HepG2 (cell line): ENCODE results near the gene NFKBIL1. TPM values are rescaled to one million over a fixed set of nuclear protein-coding genes. Genes with fewer than 3 reads are reported as not detected.

Experiments used
- ATAC-seq: fragments of 200-7000 bp; cut with Tn5 transposase; 3 replicates; pipeline ENCODE4 v1.9.1; 2020; ENCODE audit warnings: mild to moderate bottlenecking, moderate library complexity
- BruUV-seq: library from RNA; stranded (reverse); fragments of 400-500 nt; replicated peaks from 2 replicates; lab custom pipeline; 2021; lab: Mats Ljungman, UMichigan
- CTCF ChIA-PET: fragments of 300-600 bp; formaldehyde crosslinking; extraction: SDS; loops from one replicate; lab custom pipeline; 2021; ENCODE audit warnings: low total read pairs, inconsistent platforms, low intra/inter-chr PET ratio; lab: Yijun Ruan, JAX
- POLR2A ChIA-PET: fragments of 350-600 bp; sonication (Branson Sonifier 250); formaldehyde crosslinking; loops from one replicate; lab custom pipeline; 2020; ENCODE audit warnings: antibody characterized with exemption, inconsistent platforms; lab: Yijun Ruan, JAX
- DNase-seq: peaks from one replicate; pipeline ENCODE4 v3.0.0-alpha.2; 2015; ENCODE audit warnings: low spot score
- FAIRE-seq: peaks from 3 replicates; lab custom pipeline; 2011; peaks lifted over from hg19 to GRCh38; lab: Jason Lieb, UNC
- H2AFZ ChIP-seq: one replicate; pipeline ENCODE4 v1.6.1; 2011; ENCODE audit warnings: low read length, inconsistent platforms
- H3K27ac ChIP-seq: fragments of 300-600 bp; 3 replicates; pipeline ENCODE4 v1.8.0; 2011; ENCODE audit warnings: mixed run types, mild to moderate bottlenecking, mixed read lengths, low read length, inconsistent platforms; ENCODE audit not compliant: insufficient read depth; ENCODE audit errors: extremely low read length
- H3K27me3 ChIP-seq, 2 experiments: fragments of 200-600 bp in 1 of 2; 2 replicates in 1 of 2; 3 replicates in 1 of 2; pipeline versions ENCODE4 v1.6.0 to v1.8.0; 2011; ENCODE audit warnings: low read length in 2 of 2, mild to moderate bottlenecking in 2 of 2, moderate library complexity in 2 of 2, inconsistent platforms in 1 of 2; ENCODE audit not compliant: insufficient read depth in 2 of 2, control insufficient read depth in 1 of 2
- H3K36me3 ChIP-seq, 2 experiments: fragments of 200-600 bp in 1 of 2; replicated peaks in 1 of 2; 2 replicates in 1 of 2; 3 replicates in 1 of 2; pipeline versions ENCODE4 v1.5.1 to v1.8.0; 2011; ENCODE audit warnings: low read length in 2 of 2, inconsistent platforms in 1 of 2; ENCODE audit not compliant: insufficient read depth in 2 of 2, control insufficient read depth in 1 of 2
- H3K4me1 ChIP-seq: 2 replicates; pipeline ENCODE4 v1.5.1; 2012; ENCODE audit warnings: low read length, inconsistent platforms; ENCODE audit not compliant: insufficient read depth
- H3K4me2 ChIP-seq: 2 replicates; pipeline ENCODE4 v1.6.0; 2011; ENCODE audit warnings: low read depth, low read length, inconsistent platforms
- H3K4me3 ChIP-seq, 3 experiments: fragments of 200-600 bp in 1 of 3; sonication (generic), shearing (Covaris generic) in 1 of 3; replicated peaks in 1 of 3; 2 replicates each; pipeline ENCODE4 v1.5.1; 2011 to 2016; ENCODE audit warnings: low read length in 3 of 3, inconsistent platforms in 2 of 3, low read depth in 2 of 3, mild to moderate bottlenecking in 2 of 3, control low read depth in 1 of 3, mixed read lengths in 1 of 3; ENCODE audit not compliant: insufficient read depth in 1 of 3
- H3K79me2 ChIP-seq: one replicate; pipeline ENCODE4 v1.6.1; 2011; ENCODE audit warnings: low read length, inconsistent platforms; ENCODE audit not compliant: insufficient read depth
- H3K9ac ChIP-seq: 2 replicates; pipeline ENCODE4 v1.6.0; 2011; ENCODE audit warnings: mild to moderate bottlenecking, low read depth, low read length, inconsistent platforms; ENCODE audit not compliant: insufficient read depth
- H3K9me3 ChIP-seq: 2 replicates; pipeline ENCODE4 v1.5.1; 2012; ENCODE audit warnings: mild to moderate bottlenecking, low read length
- H4K20me1 ChIP-seq: 2 replicates; pipeline ENCODE4 v1.6.0; 2011; ENCODE audit warnings: inconsistent platforms, mild to moderate bottlenecking, low read length, moderate library complexity; ENCODE audit not compliant: insufficient read depth
- ARID2 ChIP-seq: sonication (generic); formaldehyde crosslinking; IDR thresholded peaks from 2 replicates; pipeline ENCODE4 v1.8.1; 2022; ENCODE audit warnings: mild to moderate bottlenecking, missing genetic modification reagents, borderline replicate concordance
- ATM ChIP-seq: fragments of 450-650 bp; IDR thresholded peaks from 2 replicates; pipeline ENCODE4 v1.7.1; 2017; ENCODE audit warnings: mild to moderate bottlenecking, borderline replicate concordance
- BRF2 ChIP-seq: sonication (generic); formaldehyde crosslinking; IDR thresholded peaks from 2 replicates; pipeline ENCODE4 v1.8.1; 2022; ENCODE audit warnings: mild to moderate bottlenecking, missing genetic modification reagents
- ELF1 ChIP-seq: sonication (generic); formaldehyde crosslinking; IDR thresholded peaks from 2 replicates; pipeline ENCODE4 v1.4.0; 2020; ENCODE audit warnings: missing genetic modification reagents
- GTF2F1 ChIP-seq: fragments of 150-350 bp; IDR thresholded peaks from 2 replicates; pipeline ENCODE4 v1.6.1; 2014; ENCODE audit warnings: low read length
- KDM1A ChIP-seq: IDR thresholded peaks from 2 replicates; pipeline ENCODE4 v1.6.1; 2016; ENCODE audit warnings: missing compliant biosample characterization
- KIAA2018 ChIP-seq: sonication (generic); formaldehyde crosslinking; IDR thresholded peaks from 2 replicates; pipeline ENCODE4 v1.5.0; 2020; ENCODE audit warnings: mild to moderate bottlenecking, missing genetic modification reagents, borderline replicate concordance
- KLF12 ChIP-seq: sonication (generic); formaldehyde crosslinking; IDR thresholded peaks from 2 replicates; pipeline ENCODE4 v1.4.0; 2020; ENCODE audit warnings: missing genetic modification reagents, borderline replicate concordance
- POLR2A ChIP-seq, 2 experiments: IDR thresholded peaks; 2 replicates each; pipeline ENCODE4 v1.6.1; 2011; ENCODE audit warnings: low read depth in 2 of 2, low read length in 2 of 2, mild to moderate bottlenecking in 1 of 2, moderate library complexity in 1 of 2; ENCODE audit not compliant: insufficient read depth in 1 of 2
- RNF219 ChIP-seq: sonication (generic); formaldehyde crosslinking; IDR thresholded peaks from 2 replicates; pipeline ENCODE4 v1.5.0; 2020; ENCODE audit warnings: mild to moderate bottlenecking, missing genetic modification reagents
- ZNF17 ChIP-seq: sonication (generic); formaldehyde crosslinking; IDR thresholded peaks from 2 replicates; pipeline ENCODE4 v1.5.0; 2020; ENCODE audit warnings: mild to moderate bottlenecking, missing genetic modification reagents
- ZNF451 ChIP-seq: sonication (generic); formaldehyde crosslinking; IDR thresholded peaks from 2 replicates; pipeline ENCODE4 v1.5.0; 2020; ENCODE audit warnings: mild to moderate bottlenecking, missing genetic modification reagents
- ZNF530 ChIP-seq: sonication (generic); formaldehyde crosslinking; IDR thresholded peaks from 2 replicates; pipeline ENCODE4 v1.5.0; 2020; ENCODE audit warnings: low read depth, mild to moderate bottlenecking, missing genetic modification reagents
- WGBS: methylation state at CpG from one replicate; pipeline ENCODE4 v1.1.6; 2017; ENCODE audit warnings: low lambda C conversion rate; 5-methylcytosine and 5-hydroxymethylcytosine counted together
- in situ Hi-C: cut with HindIII; loops from 2 replicates; pipeline ENCODE4 v1.10.0; 2017; ENCODE audit warnings: low pct_unique_long_range_greater_than_20kb; ENCODE audit not compliant: extremely low pct_ligation_motif_present
- intact Hi-C: fragments of 100-400 bp; cut with micrococcal nuclease; formaldehyde crosslinking; loops from one replicate; pipeline ENCODE4 v1.10.0; 2022; ENCODE audit not compliant: unreplicated experiment
- polyA plus RNA-seq, 8 experiments: library from polyadenylated mRNA; depleted of rRNA in 3 of 8; stranded (reverse) in 7 of 8; unstranded in 1 of 8; fragments of >200 nt; fragmentation: Illumina TruSeq in 4 of 8; extraction: Trizol in 4 of 8; gene quantifications; 2 replicates each; pipeline versions ENCODE4 v1.2.1 to v1.2.3, GENCODE V29; 2011 to 2016; ENCODE audit warnings: low read depth in 4 of 8, missing spikeins in 1 of 8, mixed read lengths in 1 of 8; ENCODE audit not compliant: insufficient read depth in 1 of 8
- total RNA-seq, 5 experiments: library from RNA; depleted of rRNA; stranded (reverse); fragments of >200 nt; fragmentation: Illumina TruSeq; extraction: Trizol; gene quantifications; 2 replicates each; pipeline ENCODE4 v1.2.3, GENCODE V29; 2016; ENCODE audit warnings: low read depth in 1 of 5

Gene NFKBIL1
- total and polyA plus RNA-seq, 2 of the 13 experiments (the other 11 are each of a cell fraction or from before 2014, with no cell fraction given), result 9.7 to 19.5 TPM

- 91% methylated on average over 9 of the region's 9 CpGs for WGBS
- ChIA-PET POLR2A (interaction anchor here (1.3 to 8.3 kb wide), 2 partner anchors 9 kb away, joined by 6 to 123 read pairs; partner anchors contain the start of gene DDX39B), CTCF (no interaction called here)
- Histone ChIP-seq H4K20me1 (peaks cover 63% of the 10 kb centered on the region), H3K36me3 (peaks cover 41 to 78% of the 10 kb centered on the region in 2 experiments), H3K4me2 (no peak overlapping the region), H2AFZ (no peak overlapping the region), H3K9me3 (no peaks in the 10 kb centered on the region), H3K4me3 (no peak overlapping the region), H3K9ac (no peak overlapping the region), H3K27ac (no peak overlapping the region), H3K4me1 (peaks cover 79% of the 10 kb centered on the region), H3K27me3 (no peaks in the 10 kb centered on the region), H3K79me2 (peaks cover 23% of the 10 kb centered on the region)
- no peak for DNase-seq
- no peak for ATAC-seq
- intact Hi-C loops, result no loop called here
- in situ Hi-C loops, result no loop called here
- no peak for FAIRE-seq
- no TSS peak for BruUV-seq
- no peak for TF ChIP-seq ARID2
- no peak for TF ChIP-seq KLF12 (CRISPR knock-in tag)
- TF ChIP-seq RNF219 (CRISPR knock-in tag), result no peak
- TF ChIP-seq BRF2, result no peak
- TF ChIP-seq KDM1A, result no peak
- no peak for TF ChIP-seq GTF2F1
- no peak for TF ChIP-seq KIAA2018 (CRISPR knock-in tag)
- no peak for TF ChIP-seq ZNF451
- TF ChIP-seq ATM, result no peak
- TF ChIP-seq ZNF530 (CRISPR knock-in tag), result no peak
- TF ChIP-seq POLR2A (IDR thresholded peaks at IDR 0.05; ENCODE audit: insufficient read depth in 1 of 2, low read depth in 2 of 2, low read length in 2 of 2), result peak in 1 of 2 experiments; percentile 14; a peak in 1 of 4 replicates
- no peak for TF ChIP-seq ZNF17 (CRISPR knock-in tag)
- no peak for TF ChIP-seq ELF1 (CRISPR knock-in tag)
These were observed 14.6 kb upstream of the NFKBIL1 start for GRCh38 chr6:31532644-31533454.
